Sigmoid colon (tissue), 4 donors: ENCODE results near the gene RTL10.

ENCODE experiments used
- POLR2A ChIP-seq, 2 donors: fragments of 450-650 bp; IDR thresholded peaks; one replicate each; pipeline ENCODE4 v1.6.1; 2016; ENCODE audit warnings: antibody characterized with exemption in 2 of 2, mild to moderate bottlenecking in 2 of 2, moderate library complexity in 2 of 2
- POLR2AphosphoS5 ChIP-seq, 4 donors: sonication (generic); formaldehyde crosslinking; IDR thresholded peaks; one replicate each; pipeline ENCODE4 v1.6.1; 2017; ENCODE audit warnings: antibody characterized with exemption in 4 of 4
- TF ChIP-seq, protein P1 (sequence below), 4 experiments: fragments of 450-650 bp in 3 of 4; fragments of 200-600 bp in 1 of 4; IDR thresholded peaks; one replicate each; pipeline ENCODE4 v1.5.1; 2016 to 2019; ENCODE audit warnings: antibody characterized with exemption in 4 of 4, mild to moderate bottlenecking in 3 of 4, moderate library complexity in 2 of 4

DNA sequence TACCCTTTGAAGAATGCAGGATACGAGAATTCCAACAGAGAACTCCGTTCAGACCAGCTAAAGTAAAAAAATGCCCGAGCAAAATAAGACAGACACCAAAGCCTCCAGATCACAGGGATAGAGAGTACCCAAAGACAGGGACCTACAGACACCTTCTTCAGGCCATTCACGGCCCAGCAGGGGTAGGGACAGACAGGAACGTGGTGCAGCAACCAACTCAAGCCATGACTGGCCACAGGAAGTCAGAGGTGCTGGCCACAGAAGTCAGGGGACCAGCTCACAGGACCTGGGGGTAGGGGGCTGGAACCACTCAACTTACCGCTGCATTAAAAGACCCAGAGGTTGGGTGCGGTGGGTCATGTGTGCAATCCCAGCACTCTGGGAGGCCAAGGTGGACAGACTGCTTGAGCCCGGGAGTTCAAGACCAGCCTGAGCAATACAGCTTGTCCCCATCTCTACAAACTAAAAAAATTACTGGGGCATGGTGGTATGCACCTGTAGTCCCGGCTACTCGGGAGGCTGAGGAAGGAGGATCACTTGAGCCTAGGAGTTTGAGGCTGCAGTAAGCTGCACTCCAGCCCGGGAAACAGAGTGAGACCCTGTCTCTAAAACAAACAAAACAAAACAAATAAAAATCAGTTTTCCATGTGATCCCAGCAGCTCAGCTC is 47.0 kb upstream of the RTL10 start:
- TF ChIP-seq, protein P1, sequence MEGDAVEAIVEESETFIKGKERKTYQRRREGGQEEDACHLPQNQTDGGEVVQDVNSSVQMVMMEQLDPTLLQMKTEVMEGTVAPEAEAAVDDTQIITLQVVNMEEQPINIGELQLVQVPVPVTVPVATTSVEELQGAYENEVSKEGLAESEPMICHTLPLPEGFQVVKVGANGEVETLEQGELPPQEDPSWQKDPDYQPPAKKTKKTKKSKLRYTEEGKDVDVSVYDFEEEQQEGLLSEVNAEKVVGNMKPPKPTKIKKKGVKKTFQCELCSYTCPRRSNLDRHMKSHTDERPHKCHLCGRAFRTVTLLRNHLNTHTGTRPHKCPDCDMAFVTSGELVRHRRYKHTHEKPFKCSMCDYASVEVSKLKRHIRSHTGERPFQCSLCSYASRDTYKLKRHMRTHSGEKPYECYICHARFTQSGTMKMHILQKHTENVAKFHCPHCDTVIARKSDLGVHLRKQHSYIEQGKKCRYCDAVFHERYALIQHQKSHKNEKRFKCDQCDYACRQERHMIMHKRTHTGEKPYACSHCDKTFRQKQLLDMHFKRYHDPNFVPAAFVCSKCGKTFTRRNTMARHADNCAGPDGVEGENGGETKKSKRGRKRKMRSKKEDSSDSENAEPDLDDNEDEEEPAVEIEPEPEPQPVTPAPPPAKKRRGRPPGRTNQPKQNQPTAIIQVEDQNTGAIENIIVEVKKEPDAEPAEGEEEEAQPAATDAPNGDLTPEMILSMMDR (IDR thresholded peaks at IDR 0.05), result no peak
- TF ChIP-seq POLR2AphosphoS5 (IDR thresholded peaks at IDR 0.05), result no peak
- no peak for TF ChIP-seq POLR2A (IDR thresholded peaks at IDR 0.05)
